ENCODE data around the gene PRSS27.
"Not testable (repeated sequence)": the region's sequence is repeated elsewhere in the genome, so short reads cannot be mapped to it uniquely, and the experiment has no call there.

The PRSS27 gene

GRCh38 chr16:2670017-2670416 is 50.0 kb downstream of the PRSS27 start:
- DNase-seq = peak; percentile 38

DNA sequence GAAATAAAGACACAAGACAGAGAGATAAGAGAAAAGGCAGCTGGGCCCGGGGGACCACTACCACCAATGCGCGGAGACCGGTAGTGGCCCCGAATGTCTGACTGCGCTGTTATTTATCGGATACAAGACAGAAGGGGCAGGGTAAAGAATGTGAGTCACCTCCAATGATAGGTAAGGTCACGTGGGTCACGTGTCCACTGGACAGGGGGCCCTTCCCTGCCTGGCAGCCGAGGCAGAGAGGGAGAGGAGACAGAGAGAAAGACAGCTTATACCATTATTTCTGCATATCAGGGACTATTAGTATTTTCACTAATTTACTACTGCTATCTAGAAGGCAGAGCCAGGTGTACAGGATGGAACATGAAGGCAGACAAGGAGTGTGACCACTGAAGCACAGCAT is 50.4 kb downstream of the PRSS27 start:
- DNase-seq = not testable (repeated sequence)

DNA sequence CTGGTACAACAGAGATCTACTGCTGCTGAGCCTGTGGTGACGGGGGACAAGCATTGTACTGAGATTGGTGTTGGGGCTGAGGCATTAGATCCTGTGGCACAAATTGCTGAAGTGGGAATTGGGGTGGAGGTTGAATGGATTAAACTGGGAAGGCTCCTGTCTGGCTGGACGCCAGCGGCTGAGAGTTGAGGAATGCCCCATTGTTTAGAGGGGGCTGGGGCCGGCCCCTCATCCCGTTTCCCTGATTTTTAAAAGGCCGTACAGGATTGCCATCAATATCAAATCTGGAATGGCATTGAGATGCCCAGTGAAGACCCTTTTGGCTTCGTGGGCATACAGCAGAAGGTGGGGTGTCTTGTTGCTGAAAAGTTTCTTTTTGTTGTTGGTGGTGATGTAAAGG is 53.4 kb downstream of the PRSS27 start:
- DNase-seq = not testable (repeated sequence)

DNA sequence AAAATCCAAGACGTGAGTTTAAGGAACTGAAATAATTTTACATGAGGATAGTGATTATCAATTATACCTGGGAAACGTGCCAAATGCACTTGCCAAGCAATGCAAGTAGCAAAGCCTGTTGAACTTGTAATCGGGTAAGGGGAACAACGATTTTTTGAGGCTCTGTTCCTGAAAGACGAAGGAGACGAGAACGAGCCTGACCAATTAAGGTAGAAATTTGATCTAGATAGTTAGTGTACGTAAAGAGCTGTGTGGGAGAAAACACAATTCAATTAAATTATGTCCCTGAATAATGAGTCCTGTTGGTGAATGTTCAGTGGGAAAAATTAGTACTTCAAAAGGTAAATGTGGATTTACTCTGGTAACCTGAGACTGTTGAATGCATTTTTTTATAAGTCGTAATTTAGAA is 55.4 kb downstream of the PRSS27 start:
- DNase-seq = no peak

DNA sequence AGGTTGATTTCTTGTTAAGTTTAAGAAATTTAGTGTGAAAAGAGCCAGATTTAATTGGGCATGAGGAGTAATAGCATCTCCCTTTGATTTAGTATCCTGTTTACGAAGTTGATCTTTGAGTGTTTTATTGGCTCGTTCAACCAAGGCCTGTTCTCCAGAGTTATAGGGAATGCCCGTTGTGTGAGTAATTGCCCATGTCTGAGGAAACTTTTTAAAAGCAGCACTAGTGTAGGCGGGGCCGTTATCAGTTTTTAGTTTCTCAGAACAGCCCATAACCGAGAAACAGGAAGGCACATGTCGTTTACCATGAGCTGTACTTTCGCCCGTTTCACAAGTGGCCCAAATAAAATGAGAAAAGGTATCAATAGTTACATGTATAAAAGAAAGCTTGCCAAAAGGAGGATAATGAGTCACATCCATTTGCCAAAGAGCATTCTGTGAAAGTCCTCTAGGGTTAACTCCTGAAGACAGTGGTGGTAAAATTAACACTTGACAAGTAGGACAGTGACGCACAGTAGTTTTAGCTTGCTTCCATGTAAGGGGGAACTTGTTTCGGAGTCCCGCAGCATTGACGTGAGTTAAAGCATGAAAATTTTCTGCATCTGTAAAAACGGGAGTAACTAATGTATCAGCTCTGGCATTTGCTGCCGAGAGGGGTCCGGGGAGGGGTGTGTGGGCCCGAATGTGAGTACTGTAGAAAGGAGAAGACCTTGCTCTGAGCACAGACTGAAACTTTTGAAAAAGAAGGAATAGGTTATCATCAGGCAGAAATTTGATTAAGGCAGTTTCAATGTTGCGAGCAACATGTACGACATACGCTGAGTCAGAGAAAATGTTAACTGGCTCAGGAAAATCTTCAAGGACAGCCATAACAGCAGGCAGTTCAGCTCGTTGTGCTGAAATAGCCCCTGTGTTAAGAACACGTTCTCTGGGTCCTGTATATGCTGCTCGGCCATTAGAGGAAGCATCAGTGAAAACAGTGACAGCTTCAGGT is 56.2 kb downstream of the PRSS27 start:
- no peak for DNase-seq
